HCT116 (cell line): ENCODE results near the gene DAPK1.

Source experiments
- EGR1 ChIP-seq: IDR thresholded peaks from 2 replicates; pipeline ENCODE4 v1.6.1; 2012; ENCODE audit warnings: low read depth
- EZH2 ChIP-seq: fragments of 200-600 bp; sonication (generic); IDR thresholded peaks from 2 replicates; pipeline ENCODE4 v1.6.1; 2017; ENCODE audit warnings: antibody characterized with exemption, mixed run types
- POLR2A ChIP-seq: IDR thresholded peaks from 2 replicates; pipeline ENCODE4 v1.7.0; 2011; ENCODE audit warnings: borderline replicate concordance; ENCODE audit not compliant: insufficient read depth, insufficient read length; ENCODE audit errors: extremely low read depth
- POLR2AphosphoS5 ChIP-seq: IDR thresholded peaks from 2 replicates; pipeline ENCODE4 v1.6.1; 2011; ENCODE audit warnings: mild to moderate bottlenecking, low read depth, low read length, moderate library complexity
- SP1 ChIP-seq: IDR thresholded peaks from 2 replicates; pipeline ENCODE4 v1.6.1; 2012; ENCODE audit warnings: low read depth
- ZFX ChIP-seq: fragments of 450-650 bp; IDR thresholded peaks from 2 replicates; pipeline ENCODE4 v1.6.1; 2017
- ZNF274 ChIP-seq: fragments of 200-500 bp; sonication (Bioruptor generic); IDR thresholded peaks from 2 replicates; pipeline ENCODE4 v1.6.1; 2014; ENCODE audit warnings: mild to moderate bottlenecking, low read depth, low read length, inconsistent platforms
- TF ChIP-seq, protein P1 (sequence below), 3 experiments: fragments of 200-600 bp in 1 of 3; sonication (generic) in 1 of 3; IDR thresholded peaks in 2 of 3; conservative IDR thresholded peaks in 1 of 3; 2 replicates each; pipeline ENCODE4 v1.5.1; 2012 to 2017; ENCODE audit warnings: low read depth in 2 of 3, low read length in 2 of 3, antibody characterized with exemption in 1 of 3, borderline replicate concordance in 1 of 3, control low read depth in 1 of 3, mild to moderate bottlenecking in 1 of 3, mixed read lengths in 1 of 3, mixed run types in 1 of 3, moderate library complexity in 1 of 3; ENCODE audit not compliant: insufficient read depth in 1 of 3
- TF ChIP-seq, protein P2 (sequence below): IDR thresholded peaks from 2 replicates; pipeline ENCODE4 v1.6.1; 2011; ENCODE audit warnings: mild to moderate bottlenecking, low read length, moderate library complexity; ENCODE audit not compliant: insufficient replicate concordance; ENCODE audit errors: extremely low read depth
- TF ChIP-seq, protein P3 (sequence below): IDR thresholded peaks from 2 replicates; pipeline ENCODE4 v1.6.1; 2012; ENCODE audit warnings: low read depth

DNA sequence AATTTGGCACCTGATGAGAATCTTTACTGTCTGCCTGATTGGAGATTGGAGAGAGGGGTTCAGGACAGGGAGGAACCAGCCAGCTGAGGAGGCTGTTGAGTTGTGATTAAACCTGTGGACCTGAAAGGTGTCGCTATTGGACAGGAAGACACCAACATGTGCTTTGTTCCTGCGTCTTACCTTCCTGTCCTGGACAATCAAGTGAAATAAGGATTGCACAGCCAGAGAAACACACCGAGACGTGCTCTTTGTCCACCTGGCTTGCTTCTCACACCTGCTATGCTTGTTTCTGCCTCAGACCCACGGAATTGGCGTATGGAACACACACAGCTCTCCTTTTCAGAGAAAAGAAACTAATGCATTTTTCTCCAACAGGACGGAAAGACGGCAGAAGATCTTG is 170.6 kb downstream of the DAPK1 start:
- TF ChIP-seq, protein P1, sequence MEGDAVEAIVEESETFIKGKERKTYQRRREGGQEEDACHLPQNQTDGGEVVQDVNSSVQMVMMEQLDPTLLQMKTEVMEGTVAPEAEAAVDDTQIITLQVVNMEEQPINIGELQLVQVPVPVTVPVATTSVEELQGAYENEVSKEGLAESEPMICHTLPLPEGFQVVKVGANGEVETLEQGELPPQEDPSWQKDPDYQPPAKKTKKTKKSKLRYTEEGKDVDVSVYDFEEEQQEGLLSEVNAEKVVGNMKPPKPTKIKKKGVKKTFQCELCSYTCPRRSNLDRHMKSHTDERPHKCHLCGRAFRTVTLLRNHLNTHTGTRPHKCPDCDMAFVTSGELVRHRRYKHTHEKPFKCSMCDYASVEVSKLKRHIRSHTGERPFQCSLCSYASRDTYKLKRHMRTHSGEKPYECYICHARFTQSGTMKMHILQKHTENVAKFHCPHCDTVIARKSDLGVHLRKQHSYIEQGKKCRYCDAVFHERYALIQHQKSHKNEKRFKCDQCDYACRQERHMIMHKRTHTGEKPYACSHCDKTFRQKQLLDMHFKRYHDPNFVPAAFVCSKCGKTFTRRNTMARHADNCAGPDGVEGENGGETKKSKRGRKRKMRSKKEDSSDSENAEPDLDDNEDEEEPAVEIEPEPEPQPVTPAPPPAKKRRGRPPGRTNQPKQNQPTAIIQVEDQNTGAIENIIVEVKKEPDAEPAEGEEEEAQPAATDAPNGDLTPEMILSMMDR (IDR thresholded peaks at IDR 0.05 in 2 of 3, conservative IDR thresholded peaks at IDR 0.05 in 1 of 3; ENCODE audit: borderline replicate concordance in 1 of 3, insufficient read depth in 1 of 3, low read depth in 2 of 3, low read length in 2 of 3), result no peak
- TF ChIP-seq POLR2A (no peak), SP1 (no peak), EGR1 (no peak), EZH2 (no peak), ZFX (no peak), POLR2AphosphoS5 (no peak), ZNF274 (no peak)
- TF ChIP-seq, protein P2, sequence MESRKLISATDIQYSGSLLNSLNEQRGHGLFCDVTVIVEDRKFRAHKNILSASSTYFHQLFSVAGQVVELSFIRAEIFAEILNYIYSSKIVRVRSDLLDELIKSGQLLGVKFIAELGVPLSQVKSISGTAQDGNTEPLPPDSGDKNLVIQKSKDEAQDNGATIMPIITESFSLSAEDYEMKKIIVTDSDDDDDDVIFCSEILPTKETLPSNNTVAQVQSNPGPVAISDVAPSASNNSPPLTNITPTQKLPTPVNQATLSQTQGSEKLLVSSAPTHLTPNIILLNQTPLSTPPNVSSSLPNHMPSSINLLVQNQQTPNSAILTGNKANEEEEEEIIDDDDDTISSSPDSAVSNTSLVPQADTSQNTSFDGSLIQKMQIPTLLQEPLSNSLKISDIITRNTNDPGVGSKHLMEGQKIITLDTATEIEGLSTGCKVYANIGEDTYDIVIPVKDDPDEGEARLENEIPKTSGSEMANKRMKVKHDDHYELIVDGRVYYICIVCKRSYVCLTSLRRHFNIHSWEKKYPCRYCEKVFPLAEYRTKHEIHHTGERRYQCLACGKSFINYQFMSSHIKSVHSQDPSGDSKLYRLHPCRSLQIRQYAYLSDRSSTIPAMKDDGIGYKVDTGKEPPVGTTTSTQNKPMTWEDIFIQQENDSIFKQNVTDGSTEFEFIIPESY, result no peak
- TF ChIP-seq, protein P3, sequence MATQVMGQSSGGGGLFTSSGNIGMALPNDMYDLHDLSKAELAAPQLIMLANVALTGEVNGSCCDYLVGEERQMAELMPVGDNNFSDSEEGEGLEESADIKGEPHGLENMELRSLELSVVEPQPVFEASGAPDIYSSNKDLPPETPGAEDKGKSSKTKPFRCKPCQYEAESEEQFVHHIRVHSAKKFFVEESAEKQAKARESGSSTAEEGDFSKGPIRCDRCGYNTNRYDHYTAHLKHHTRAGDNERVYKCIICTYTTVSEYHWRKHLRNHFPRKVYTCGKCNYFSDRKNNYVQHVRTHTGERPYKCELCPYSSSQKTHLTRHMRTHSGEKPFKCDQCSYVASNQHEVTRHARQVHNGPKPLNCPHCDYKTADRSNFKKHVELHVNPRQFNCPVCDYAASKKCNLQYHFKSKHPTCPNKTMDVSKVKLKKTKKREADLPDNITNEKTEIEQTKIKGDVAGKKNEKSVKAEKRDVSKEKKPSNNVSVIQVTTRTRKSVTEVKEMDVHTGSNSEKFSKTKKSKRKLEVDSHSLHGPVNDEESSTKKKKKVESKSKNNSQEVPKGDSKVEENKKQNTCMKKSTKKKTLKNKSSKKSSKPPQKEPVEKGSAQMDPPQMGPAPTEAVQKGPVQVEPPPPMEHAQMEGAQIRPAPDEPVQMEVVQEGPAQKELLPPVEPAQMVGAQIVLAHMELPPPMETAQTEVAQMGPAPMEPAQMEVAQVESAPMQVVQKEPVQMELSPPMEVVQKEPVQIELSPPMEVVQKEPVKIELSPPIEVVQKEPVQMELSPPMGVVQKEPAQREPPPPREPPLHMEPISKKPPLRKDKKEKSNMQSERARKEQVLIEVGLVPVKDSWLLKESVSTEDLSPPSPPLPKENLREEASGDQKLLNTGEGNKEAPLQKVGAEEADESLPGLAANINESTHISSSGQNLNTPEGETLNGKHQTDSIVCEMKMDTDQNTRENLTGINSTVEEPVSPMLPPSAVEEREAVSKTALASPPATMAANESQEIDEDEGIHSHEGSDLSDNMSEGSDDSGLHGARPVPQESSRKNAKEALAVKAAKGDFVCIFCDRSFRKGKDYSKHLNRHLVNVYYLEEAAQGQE, result no peak
